Muscle layer of duodenum (tissue), 2 donors: ENCODE data around the gene PSAP.

Source experiments
- H3K27ac ChIP-seq: one replicate; pipeline ENCODE4 v1.7.0; 2013; ENCODE audit warnings: mild to moderate bottlenecking, low read length
- H3K27me3 ChIP-seq: one replicate; pipeline ENCODE4 v1.7.0; 2013; ENCODE audit warnings: low read depth, mild to moderate bottlenecking, control low read depth, low read length
- H3K36me3 ChIP-seq, 2 donors: one replicate each; pipeline ENCODE4 v1.7.0; 2013; ENCODE audit warnings: low read length in 2 of 2, control low read depth in 1 of 2, mild to moderate bottlenecking in 1 of 2; ENCODE audit not compliant: insufficient read depth in 2 of 2, control insufficient read depth in 1 of 2
- H3K4me1 ChIP-seq, 2 donors: one replicate each; pipeline ENCODE4 v1.7.0; 2013; ENCODE audit warnings: low read length in 2 of 2, mild to moderate bottlenecking in 2 of 2, control low read depth in 1 of 2, moderate library complexity in 1 of 2; ENCODE audit not compliant: insufficient read depth in 2 of 2, control insufficient read depth in 1 of 2
- H3K4me3 ChIP-seq, 2 donors: one replicate each; pipeline ENCODE4 v1.7.0; 2013; ENCODE audit warnings: low read length in 2 of 2, low read depth in 1 of 2, mild to moderate bottlenecking in 1 of 2
- H3K9me3 ChIP-seq, 2 donors: one replicate each; pipeline ENCODE4 v1.7.0; 2013; ENCODE audit warnings: low read length in 2 of 2, control low read depth in 1 of 2, mild to moderate bottlenecking in 1 of 2; ENCODE audit not compliant: control insufficient read depth in 1 of 2
- donor health status: healthy.

Gene PSAP

GRCh38 chr10:71831646-71832552 lies 19.2 kb downstream of the PSAP start:
- Histone ChIP-seq H3K4me1 (peaks cover 15 to 26% of the 10 kb centered on the region in 2 donors), H3K27ac (no peak overlapping the region), H3K4me3 (no peak overlapping the region), H3K27me3 (no peaks in the 10 kb centered on the region), H3K36me3 (peaks cover 52 to 58% of the 10 kb centered on the region in 2 donors), H3K9me3 (no peaks in the 10 kb centered on the region)

DNA sequence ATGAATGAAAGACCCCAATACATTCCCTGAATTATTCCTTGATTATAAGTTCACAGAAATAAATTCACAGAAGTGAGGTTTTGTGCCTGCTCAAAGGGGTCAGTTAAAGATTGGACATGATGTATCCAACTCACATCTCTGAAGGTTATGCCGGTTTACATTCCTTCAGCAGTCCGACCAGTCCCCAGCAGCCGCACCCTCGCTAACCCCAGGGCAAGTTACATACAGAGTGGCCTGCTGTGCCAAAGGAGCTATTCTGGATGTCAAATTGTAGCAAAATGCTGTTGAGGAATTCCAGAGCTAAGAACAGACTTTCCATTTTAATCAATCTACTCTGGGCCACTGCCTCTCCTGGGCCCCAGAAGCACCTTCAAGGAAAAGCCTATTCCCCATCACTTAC lies 20.3 kb downstream of the PSAP start:
- Histone ChIP-seq H3K4me3 (no peak overlapping the region), H3K9me3 (no peaks in the 10 kb centered on the region), H3K36me3 (peaks cover 64 to 66% of the 10 kb centered on the region in 2 donors), H3K4me1 (peaks cover 4 to 14% of the 10 kb centered on the region in 2 donors), H3K27me3 (no peaks in the 10 kb centered on the region), H3K27ac (no peak overlapping the region)

DNA sequence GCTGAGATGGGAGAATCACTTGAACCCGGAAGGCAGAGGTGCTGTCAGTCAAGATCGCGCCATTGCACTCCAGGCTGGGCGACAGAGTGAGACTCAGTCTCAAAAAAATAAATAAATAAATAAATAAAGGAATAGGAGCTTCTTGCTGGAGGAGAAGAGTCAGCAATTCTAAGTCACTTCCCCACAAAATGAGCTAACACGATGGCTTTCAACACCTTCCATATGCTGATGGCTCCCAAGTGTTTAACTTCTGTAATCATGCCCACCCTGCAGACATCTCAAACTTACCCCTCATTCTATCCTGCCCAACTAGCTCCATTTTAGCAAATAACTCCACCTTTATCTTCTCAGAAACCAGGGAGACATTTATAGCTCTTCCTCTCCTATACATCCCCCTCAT lies 21.2 kb downstream of the PSAP start:
- no peak overlapping the region for H3K27ac ChIP-seq
- H3K36me3 ChIP-seq: peaks cover 72 to 74% of the 10 kb centered on the region in 2 donors
- no peak overlapping the region for H3K4me3 ChIP-seq
- no peaks in the 10 kb centered on the region for H3K9me3 ChIP-seq
- H3K27me3 ChIP-seq: no peaks in the 10 kb centered on the region
- H3K4me1 ChIP-seq: peaks cover 0 to 14% of the 10 kb centered on the region in 2 donors

GRCh38 chr10:71829171-71829570 lies 21.9 kb downstream of the PSAP start:
- peaks cover 79 to 82% of the 10 kb centered on the region in 2 donors for H3K36me3 ChIP-seq
- peak overlapping the region in 1 of 2 donors; percentile 0 for H3K4me3 ChIP-seq
- no peaks in the 10 kb centered on the region for H3K9me3 ChIP-seq
- peaks cover 0 to 7% of the 10 kb centered on the region in 2 donors for H3K4me1 ChIP-seq
- no peaks in the 10 kb centered on the region for H3K27me3 ChIP-seq
- no peak overlapping the region for H3K27ac ChIP-seq

DNA sequence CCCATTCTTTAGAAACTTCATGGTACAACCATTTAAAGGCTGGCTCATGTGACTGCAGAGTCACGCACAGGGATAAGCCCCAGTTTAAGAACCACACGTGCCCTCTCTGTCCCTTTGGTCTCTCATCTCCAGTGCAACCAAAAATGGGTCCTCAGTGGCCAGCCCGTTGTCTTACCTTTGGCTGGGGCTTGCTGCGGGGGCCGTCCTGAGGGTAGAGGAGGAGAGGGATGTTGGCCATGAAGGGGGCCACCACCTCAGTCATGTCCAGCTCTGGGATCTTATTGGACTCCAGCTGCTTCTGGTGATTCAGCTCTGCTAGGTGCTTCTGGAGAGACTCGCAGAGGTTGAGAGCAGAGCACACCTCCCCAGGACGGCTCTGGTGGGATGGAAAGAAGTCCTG lies 22.3 kb downstream of the PSAP start:
- H3K27me3 ChIP-seq: no peaks in the 10 kb centered on the region
- H3K4me1 ChIP-seq: peaks cover 0 to 2% of the 10 kb centered on the region in 2 donors
- H3K36me3 ChIP-seq: peaks cover 80 to 86% of the 10 kb centered on the region in 2 donors

GRCh38 chr10:71827852-71828251 lies 23.2 kb downstream of the PSAP start:
- Histone ChIP-seq H3K4me3 (no peak overlapping the region), H3K27ac (no peak overlapping the region), H3K36me3 (peaks cover 82 to 90% of the 10 kb centered on the region in 2 donors)

More for the DNA sequence above, 22.3 kb downstream of the PSAP start:
- Histone ChIP-seq H3K27ac (no peak overlapping the region), H3K9me3 (no peaks in the 10 kb centered on the region), H3K4me3 (peak overlapping the region in 1 of 2 donors; percentile 0)

DNA sequence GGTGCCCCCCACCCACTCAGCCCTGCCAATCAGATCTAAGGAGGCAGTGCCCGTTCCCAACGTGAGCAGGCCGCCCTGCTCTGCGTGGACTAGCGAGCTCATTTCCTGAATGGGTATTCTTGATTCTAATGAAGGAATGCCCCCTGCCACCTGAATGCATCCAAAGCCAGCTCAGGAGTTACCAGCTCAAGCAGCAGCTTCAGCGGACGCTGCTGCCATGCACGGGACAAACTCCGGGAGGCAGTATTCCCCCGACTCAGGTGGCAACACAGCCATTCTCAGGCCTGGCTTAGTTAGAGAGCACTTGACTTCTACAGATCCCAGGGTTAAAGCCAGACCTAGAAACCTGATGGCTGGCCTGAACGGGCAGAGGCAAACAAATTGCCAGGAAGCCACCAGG lies 25.8 kb downstream of the PSAP start:
- Histone ChIP-seq H3K4me3 (no peak overlapping the region), H3K4me1 (no peaks in the 10 kb centered on the region), H3K27ac (no peak overlapping the region), H3K36me3 (peaks cover 83 to 91% of the 10 kb centered on the region in 2 donors), H3K27me3 (no peaks in the 10 kb centered on the region), H3K9me3 (no peaks in the 10 kb centered on the region)

More at GRCh38 chr10:71827852-71828251, 23.2 kb downstream of the PSAP start:
- no peaks in the 10 kb centered on the region for H3K4me1 ChIP-seq
- no peaks in the 10 kb centered on the region for H3K9me3 ChIP-seq
- H3K27me3 ChIP-seq: no peaks in the 10 kb centered on the region

- H3K9me3 ChIP-seq: no peaks in the 10 kb centered on the region
- no peak overlapping the region for H3K27ac ChIP-seq
- H3K4me3 ChIP-seq: no peak overlapping the region
- H3K4me1 ChIP-seq: no peaks in the 10 kb centered on the region
- peaks cover 89 to 93% of the 10 kb centered on the region in 2 donors for H3K36me3 ChIP-seq
- H3K27me3 ChIP-seq: no peaks in the 10 kb centered on the region
Observed at GRCh38 chr10:71824333-71824732, 26.7 kb downstream of the PSAP start.

- Histone ChIP-seq H3K36me3 (peaks cover 88 to 93% of the 10 kb centered on the region in 2 donors), H3K4me3 (no peak overlapping the region), H3K27ac (no peak overlapping the region)
Observed at GRCh38 chr10:71823356-71823755, 27.7 kb downstream of the PSAP start.

DNA sequence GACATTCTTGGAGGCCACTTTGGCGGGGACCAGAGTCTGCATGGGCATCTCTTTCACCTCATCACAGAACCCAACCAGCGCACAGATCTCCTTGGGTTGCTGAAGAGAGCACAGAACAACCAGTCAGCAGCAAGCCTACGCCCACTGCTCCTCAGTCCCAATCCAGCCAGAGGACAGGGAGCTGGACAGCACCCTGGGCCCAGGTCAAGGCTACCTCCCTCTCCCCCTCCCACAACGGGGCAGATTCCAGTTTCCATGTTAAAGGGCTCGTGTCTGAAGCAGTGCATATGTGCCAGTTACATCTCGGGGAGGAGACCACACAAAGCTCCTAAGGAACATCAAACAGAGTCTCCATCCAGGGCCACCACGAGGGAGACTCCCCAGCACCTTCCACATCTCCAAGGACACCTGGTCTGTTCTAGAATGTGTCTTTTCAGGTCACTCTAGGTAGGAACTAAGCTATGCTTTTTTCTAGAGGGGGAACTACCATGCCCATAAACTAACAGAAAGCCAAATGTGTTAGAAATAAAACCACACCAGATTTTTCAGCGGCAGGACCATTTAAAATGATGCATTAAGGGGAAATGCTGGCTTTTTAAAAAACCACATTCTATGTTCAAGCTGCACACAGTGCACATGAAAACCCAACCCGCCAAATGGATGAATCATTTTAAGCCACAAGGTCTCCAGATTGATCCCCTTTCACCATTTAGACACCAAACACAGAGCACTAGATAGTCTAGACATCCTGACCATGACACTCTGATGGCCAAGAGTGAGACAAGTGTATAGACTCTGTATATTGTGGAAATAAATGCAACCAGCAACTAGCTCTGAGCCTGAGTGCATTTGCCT lies 28.9 kb downstream of the PSAP start:
- Histone ChIP-seq H3K27me3 (no peaks in the 10 kb centered on the region), H3K36me3 (peaks cover 92 to 95% of the 10 kb centered on the region in 2 donors), H3K9me3 (no peaks in the 10 kb centered on the region), H3K4me1 (peaks cover 0 to 8% of the 10 kb centered on the region in 2 donors), H3K4me3 (no peak overlapping the region), H3K27ac (no peak overlapping the region)

More at GRCh38 chr10:71823356-71823755, 27.7 kb downstream of the PSAP start:
- Histone ChIP-seq H3K9me3 (no peaks in the 10 kb centered on the region), H3K27me3 (no peaks in the 10 kb centered on the region), H3K4me1 (no peaks in the 10 kb centered on the region)

GRCh38 chr10:71820966-71821365 lies 30.1 kb downstream of the PSAP start:
- Histone ChIP-seq H3K4me1 (peaks cover 0 to 11% of the 10 kb centered on the region in 2 donors), H3K4me3 (no peak overlapping the region), H3K36me3 (peaks cover 94 to 96% of the 10 kb centered on the region in 2 donors), H3K9me3 (no peaks in the 10 kb centered on the region), H3K27ac (no peak overlapping the region), H3K27me3 (no peaks in the 10 kb centered on the region)
